Endometrial microvascular endothelial cells (primary cell): ENCODE results near the gene AP3S2. TPM values are rescaled to one million over a fixed set of nuclear protein-coding genes. Genes with fewer than 3 reads are reported as not detected.
"Not testable (repeated sequence)": the region's sequence is repeated elsewhere in the genome, so short reads cannot be mapped to it uniquely, and the experiment has no call there.

Experiments
- in situ Hi-C: cut with HindIII; loops from 2 replicates; pipeline ENCODE4 v1.10.0; 2017; ENCODE audit warnings: low sequenced_read_pairs, low pct_unique_long_range_greater_than_20kb; ENCODE audit errors: inconsistent ontology term
- total RNA-seq: library from RNA; depleted of rRNA; stranded (reverse); fragments of >200 nt; gene quantifications from one replicate; pipeline ENCODE4 v1.2.3, GENCODE V29; 2015; ENCODE audit errors: inconsistent ontology term

The AP3S2 gene
- total RNA-seq, 1 donor from 2014 or later, result 52.5 TPM

DNA sequence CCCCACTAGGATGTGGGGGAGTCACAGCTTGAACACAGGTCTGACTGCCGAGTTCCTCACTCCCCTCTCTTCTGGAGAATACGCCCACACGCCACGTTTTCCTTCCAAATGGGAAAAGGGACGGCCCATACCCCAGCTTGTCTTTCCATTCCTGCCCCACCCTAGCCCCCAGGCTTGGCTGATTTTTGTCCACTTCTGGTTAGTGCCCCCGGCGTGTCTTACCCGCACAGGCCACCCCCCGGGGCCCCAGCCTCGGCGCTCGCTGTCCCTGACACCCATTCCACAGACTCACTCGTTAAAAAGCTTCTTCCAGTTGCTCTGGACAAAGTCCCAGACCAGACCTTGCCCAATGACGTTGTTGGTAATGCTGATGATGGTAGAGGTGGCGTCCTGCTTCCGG, 103.1 kb downstream of the AP3S2 start:
- in situ Hi-C loops, result no loop called here

DNA sequence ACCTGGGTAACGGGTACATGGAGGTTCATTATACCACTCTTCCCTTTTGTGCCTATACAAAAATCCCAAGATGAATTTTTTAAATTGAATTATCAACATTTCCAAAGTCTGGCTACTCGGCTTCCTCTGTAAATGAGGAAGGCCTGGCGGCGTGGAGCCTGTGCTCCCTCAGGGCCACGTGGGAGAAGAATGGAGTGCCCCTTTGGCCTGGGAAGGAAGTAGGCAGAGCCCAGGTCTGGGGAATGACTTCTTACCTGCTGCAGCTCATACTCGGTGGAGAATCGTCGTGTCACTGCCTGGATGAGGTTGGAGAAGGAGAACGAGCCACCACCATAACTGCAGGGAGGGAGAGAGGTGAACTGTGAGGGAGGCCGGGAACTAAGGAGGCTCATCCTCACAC, 103.6 kb downstream of the AP3S2 start:
- in situ Hi-C loops, result no loop called here

DNA sequence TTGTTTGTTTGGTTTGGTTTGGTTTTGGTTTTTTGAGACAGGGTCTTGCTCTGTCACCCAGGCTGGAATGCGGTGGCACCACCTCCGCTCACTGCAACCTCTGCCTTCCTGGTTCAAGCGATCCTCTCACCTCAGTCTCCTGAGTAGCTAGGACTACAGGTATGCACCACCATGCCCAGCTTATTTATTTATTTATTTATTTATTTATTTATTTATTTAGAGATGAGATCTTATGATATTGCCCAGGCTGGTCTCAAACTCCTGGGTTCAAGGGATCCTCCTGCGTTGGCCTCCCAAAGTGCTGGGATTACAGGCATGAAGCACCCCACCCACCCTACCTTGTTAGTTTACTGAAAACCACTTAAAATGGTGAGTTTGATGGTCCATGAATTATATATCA, 105.2 kb downstream of the AP3S2 start:
- in situ Hi-C loops, result not testable (repeated sequence)

DNA sequence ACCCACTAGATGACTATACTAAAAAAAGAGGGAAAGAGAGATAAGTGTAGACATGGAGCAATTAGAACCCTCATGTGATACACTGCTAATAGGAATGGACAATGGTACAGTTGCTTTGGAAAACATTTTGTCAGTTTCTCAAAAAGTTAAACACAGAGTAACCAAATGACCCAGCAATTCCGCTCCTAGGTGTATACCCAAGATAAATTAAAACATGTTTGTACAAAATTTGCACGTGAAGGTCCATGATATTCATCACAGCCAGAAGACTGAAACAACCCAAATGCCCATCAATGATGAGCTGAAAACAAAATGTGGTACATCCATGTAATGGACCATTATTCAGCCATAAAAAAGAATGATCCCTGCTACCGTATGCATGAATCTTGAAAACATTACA, 105.8 kb downstream of the AP3S2 start:
- in situ Hi-C loops, result no loop called here

DNA sequence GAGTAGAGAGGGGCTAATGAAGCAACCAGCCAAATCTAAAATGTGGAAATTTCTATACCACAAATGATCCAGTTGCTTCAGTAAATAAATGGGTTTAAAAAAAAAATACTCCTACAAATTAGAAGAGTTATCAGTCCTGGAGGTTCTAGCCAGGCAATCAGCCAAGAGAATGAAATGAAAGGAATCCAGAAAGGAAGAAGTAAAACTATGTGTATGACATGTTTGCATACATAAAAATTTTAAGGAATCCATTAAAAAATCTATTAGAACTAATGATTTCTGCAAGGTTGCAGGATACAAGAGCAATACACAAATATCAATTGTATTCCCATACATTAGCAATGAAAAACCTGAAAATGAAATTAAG, 108.0 kb downstream of the AP3S2 start:
- in situ Hi-C loops, result no loop called here

DNA sequence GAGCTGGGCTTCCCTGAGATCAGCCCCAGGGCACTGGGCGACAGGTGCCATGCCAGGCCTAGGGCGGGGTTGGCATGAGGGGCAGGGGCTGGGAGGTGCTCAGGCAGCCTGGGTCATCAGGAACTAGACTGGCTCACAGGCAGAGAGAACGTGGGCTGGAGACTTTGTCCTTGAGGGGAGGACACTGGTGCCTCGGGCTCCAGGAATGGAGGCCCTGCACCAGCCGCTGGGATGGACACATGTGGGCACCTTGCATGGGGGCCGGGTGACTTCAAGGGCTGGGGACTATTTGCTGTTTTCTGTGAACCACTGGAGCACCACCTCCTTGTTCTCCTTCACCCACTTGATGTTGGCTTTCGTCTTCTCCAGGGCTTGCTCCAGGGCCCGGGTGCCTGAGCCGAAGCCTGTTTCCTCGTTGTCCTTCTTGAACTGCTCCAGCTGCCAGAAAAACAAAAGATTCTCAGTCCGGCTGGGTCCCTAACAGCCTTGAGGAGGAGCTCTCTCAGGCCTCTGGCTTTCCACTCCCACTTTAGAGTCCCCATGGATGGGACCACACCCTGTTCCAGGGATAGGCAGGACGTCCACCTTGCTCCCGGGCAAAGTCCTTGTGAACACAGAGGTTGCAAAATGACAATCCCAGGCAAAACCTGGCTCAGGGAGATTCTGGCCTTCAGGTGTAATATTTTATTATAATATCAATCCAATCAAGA, 108.6 kb downstream of the AP3S2 start:
- in situ Hi-C loops, result no loop called here

DNA sequence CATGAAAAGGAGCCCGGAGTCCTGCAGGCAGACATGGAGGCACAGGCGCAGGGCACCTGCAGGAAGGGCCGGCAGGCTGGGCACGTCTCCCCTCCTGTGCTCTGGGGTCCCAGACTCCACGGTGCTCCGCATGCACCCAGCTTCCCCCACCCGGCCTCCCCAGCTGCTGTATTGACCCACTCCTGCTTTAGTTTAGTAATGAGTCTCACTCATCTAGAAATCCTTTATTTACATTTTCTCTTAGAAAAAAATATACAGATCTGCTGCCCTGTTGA, 109.2 kb downstream of the AP3S2 start:
- in situ Hi-C loops, result no loop called here

DNA sequence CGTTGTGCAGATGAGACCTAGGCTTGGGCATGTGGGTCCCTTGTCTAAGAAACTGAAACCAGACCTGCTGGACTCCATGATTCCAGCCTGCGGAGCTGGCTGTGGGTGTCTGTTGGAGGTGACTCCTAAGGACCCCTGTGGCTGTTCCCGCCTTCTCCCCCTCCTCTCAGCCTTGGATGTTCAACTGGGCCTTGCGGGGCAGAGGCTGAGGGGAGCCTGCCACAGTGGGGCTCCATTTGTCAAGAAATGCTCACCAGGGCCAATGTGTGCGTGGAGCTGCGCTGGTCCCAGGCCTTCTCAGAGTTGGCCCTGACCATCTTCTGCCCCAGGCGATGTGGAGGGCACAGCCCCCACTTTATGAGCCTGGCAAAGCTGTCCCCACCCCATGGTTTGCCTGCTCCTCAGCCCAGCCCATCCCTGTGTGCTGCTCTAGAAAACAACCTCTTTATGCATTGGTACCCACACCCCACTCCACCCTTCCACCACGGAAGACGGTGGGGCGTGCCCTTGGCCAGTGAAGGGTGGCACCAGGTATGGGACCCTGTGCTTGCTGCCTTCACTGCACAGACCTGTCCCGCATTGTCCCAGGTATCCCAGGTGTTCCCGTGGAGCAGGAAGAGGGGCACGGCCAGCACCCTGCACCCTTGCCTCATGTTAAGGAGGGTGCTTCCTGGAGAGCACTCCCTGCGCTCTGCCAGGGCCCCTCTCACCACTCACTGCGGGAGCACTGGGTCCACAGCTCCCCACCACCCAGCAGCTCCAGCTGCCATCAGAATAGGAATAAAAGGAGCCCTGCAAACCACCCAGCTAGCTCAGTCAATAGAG, 109.7 kb downstream of the AP3S2 start:
- in situ Hi-C loops, result no loop called here

DNA sequence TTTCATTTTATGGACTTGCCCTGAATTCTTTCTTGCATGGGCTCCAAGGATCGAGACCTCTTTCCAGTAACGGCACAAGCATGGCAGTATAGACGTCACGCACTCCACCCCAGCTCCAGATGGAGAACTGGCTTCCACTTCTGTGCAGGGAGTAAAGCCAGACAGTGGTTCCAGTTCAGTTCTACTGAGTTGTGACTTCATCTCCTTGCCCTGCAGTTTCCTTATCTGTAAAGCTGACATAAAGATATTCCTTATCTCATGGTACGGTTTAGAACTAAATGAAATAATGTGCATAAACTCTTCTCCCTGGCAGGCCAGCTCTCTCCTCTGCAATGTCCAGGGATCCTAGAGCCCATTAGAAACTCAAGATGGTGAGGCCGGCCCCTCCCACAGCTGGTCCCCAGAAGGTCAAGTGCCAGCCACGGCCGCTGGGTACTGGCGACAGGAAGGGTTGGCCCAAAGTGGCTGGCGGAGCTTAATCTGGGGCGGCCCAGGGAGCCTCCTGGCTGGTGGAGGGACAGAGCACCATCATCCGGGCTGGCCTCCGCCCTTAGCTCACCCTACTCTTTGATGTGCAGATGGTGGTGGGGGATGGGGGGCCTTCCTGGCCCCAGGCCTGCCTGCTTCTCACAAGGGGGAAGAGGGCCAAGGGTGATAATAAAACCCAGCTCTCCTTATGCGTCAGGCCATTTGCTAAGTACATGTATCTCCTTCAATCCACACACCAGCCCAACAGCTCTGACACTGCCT, 110.5 kb downstream of the AP3S2 start:
- in situ Hi-C loops, result no loop called here

DNA sequence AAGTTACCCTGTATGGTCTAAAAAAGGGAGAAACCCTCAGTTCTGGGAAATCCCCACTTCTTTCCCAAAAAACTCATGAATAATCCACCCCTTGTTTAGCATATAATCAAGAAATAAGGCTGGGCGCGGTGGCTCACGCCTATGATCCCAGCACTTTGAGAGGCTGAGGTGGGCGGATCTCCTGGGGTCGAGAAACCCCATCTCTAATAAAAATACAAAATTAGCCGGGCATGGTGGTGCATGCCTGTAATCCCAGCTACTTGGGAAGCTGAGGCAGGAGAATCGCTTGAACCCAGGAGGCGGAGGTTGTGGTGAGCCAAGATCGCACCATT, 111.2 kb downstream of the AP3S2 start:
- in situ Hi-C loops, result not testable (repeated sequence)

DNA sequence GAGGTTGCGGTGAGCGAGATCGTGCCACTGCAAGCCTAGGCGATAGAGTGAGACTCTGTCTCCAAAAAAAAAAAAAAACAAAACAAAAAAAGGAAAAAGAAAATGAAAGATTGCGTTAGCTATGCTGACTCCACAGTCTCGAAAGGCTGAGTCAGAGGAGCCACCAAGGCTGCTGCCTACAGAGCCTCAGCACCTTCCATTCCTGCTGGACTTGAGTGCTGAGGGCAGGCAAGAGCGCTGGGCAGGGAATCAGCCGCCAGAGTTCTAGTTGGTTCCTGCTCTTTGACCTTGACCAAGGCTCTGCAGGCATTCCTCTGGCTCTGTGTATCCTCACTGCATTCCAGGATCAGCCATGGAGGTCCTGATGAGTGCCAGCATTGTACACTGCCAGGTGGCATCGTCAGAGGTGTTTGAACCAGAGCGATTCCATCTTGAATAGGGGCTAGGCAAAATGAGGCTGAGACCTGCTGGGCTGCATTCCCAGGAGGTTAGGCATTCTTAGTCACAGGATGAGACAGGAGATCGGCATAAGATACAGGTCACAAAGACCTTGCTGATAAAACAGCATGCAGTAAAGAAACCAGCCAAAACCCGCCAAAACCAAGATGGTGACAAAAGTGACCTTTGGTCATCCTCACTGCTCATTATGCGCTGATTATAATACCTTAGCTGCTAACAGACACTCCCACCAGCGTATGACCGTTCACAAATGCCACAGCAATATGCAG, 111.7 kb downstream of the AP3S2 start:
- in situ Hi-C loops, result no loop called here

DNA sequence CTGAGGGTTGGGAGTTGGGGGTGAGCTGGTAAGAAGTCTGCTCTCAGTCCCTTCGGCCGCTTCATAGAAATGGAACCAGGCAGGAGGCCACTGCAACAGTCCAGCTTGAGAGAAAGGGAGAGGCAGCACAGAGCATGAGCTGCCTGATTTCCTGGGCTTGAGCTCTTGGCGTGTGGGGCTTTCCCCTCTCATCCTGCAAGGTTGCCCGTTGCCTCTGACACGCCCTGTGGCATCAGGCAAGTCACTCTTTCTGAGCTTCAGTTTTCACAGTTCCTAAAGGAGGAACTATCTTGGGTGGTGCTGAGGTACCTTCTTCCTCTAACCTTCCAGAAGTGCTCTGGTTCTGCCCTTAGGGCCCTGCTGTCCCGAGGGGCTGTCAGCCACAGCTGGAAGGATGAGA, 112.7 kb downstream of the AP3S2 start:
- in situ Hi-C loops, result no loop called here

DNA sequence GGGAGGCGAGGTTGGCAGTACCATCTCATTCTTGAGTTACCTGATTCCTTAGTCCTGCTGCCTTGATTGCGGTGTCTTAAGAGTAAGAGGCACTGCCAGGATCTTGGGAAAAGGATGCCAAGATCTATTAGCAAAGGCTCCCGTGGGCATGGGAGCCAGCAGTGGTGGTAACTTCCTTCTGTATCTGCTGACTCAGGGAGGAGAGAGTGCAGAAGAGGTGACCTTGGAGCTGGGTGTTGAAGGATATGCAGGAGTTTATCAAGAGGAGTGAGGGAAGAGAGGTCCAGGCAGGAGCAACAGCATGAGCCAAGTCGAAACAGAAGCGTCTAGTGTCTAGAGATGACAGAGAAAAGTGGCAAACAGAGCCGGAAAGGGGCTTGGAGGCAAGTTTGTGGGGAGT, 113.2 kb downstream of the AP3S2 start:
- in situ Hi-C loops, result no loop called here

Other genes starting within 250 kb of the AP3S2 start
- 5.9 TPM for gene KIF7, start 238.5 kb downstream of the AP3S2 start, total RNA-seq
- gene PLIN1, start 214.6 kb downstream of the AP3S2 start, total RNA-seq, result 0.19 TPM
- 4.8 TPM for gene PEX11A, start 203.2 kb downstream of the AP3S2 start, total RNA-seq
- gene WDR93, start 203.2 kb downstream of the AP3S2 start, total RNA-seq, result 0.19 TPM
- 0.46 TPM for gene MESP1, start 142.7 kb downstream of the AP3S2 start, total RNA-seq
- not detected for gene MESP2, start 117.7 kb downstream of the AP3S2 start, total RNA-seq
- 134 TPM for gene ANPEP, start 79.1 kb downstream of the AP3S2 start, total RNA-seq
- 12.5 TPM for gene ARPIN, start 19.0 kb upstream of the AP3S2 start, total RNA-seq
- 15.2 TPM for gene ZNF710, start 107.3 kb upstream of the AP3S2 start, total RNA-seq
- 74.7 TPM for gene IDH2, start 208.5 kb upstream of the AP3S2 start, total RNA-seq